ENCODE results near the gene ZNF398. TPM values are rescaled to one million over a fixed set of nuclear protein-coding genes. Genes with fewer than 3 reads are reported as not detected.
A peak's percentile ranks its signal among the peaks of the same experiment; 100 is the strongest.

The ZNF398 gene
- total and polyA plus RNA-seq, 2 of the 13 experiments (the other 11 are each of a cell fraction or from before 2014, with no cell fraction given): 3.0 to 8.9 TPM

GRCh38 chr7:149125863-149126661, 21.2 kb upstream of the ZNF398 start, which contains the start of gene ZNF425 (continued):
- TF ChIP-seq ZSCAN5A (CRISPR knock-in tag; IDR thresholded peaks at IDR 0.05; ENCODE audit: borderline replicate concordance) (no peak; the same call in 1 of the 2 replicates), ZFY (CRISPR knock-in tag; IDR thresholded peaks at IDR 0.05) (peak; percentile 96), EZH2 (conservative IDR thresholded peaks at IDR 0.05; ENCODE audit: low read depth, low read length) (no peak), ZNF672 (CRISPR knock-in tag; IDR thresholded peaks at IDR 0.05) (peak; percentile 79; the same call in 1 of the 2 replicates), TBP (CRISPR knock-in tag; IDR thresholded peaks at IDR 0.05) (0 out of 2 replicates have a peak, but pooled peaks have one; percentile 68), NCOA1 (CRISPR knock-in tag; IDR thresholded peaks at IDR 0.05) (peak; percentile 83), HNRNPK (IDR thresholded peaks at IDR 0.05; ENCODE audit: low read depth, low read length, poor library complexity, severe bottlenecking) (peak; percentile 90), CERS6 (CRISPR knock-in tag; IDR thresholded peaks at IDR 0.05) (no peak), ZNF547 (CRISPR knock-in tag; IDR thresholded peaks at IDR 0.05) (peak; percentile 84), ZNF329 (CRISPR knock-in tag; IDR thresholded peaks at IDR 0.05; ENCODE audit: low read depth) (no peak; the same call in 1 of the 2 replicates), ZNF414 (CRISPR knock-in tag; IDR thresholded peaks at IDR 0.05) (peak; percentile 88), ATF7 (IDR thresholded peaks at IDR 0.05) (no peak), ATF7 (CRISPR knock-in tag; IDR thresholded peaks at IDR 0.05) (peak; percentile 56; the same call in 1 of the 2 replicates), TAF1 (CRISPR knock-in tag; IDR thresholded peaks at IDR 0.05) (peak; percentile 98), TBL1XR1 (IDR thresholded peaks at IDR 0.05; ENCODE audit: borderline replicate concordance, low read length, partially characterized antibody) (peak; percentile 60), ZNF567 (CRISPR knock-in tag; IDR thresholded peaks at IDR 0.05; ENCODE audit: borderline replicate concordance) (peak; percentile 94; the same call in 1 of the 2 replicates), NFE2 (CRISPR knock-in tag; IDR thresholded peaks at IDR 0.05) (peak; percentile 38; the same call in 1 of the 2 replicates), ZNF280B (CRISPR knock-in tag; IDR thresholded peaks at IDR 0.05; ENCODE audit: borderline replicate concordance) (peak; percentile 4; the same call in 1 of the 2 replicates), FOXC1 (CRISPR knock-in tag; IDR thresholded peaks at IDR 0.05; ENCODE audit: borderline replicate concordance) (peak; percentile 93), ZFP36L1 (CRISPR knock-in tag; IDR thresholded peaks at IDR 0.05) (peak; percentile 82; the same call in 1 of the 2 replicates), ZNF737 (CRISPR knock-in tag; IDR thresholded peaks at IDR 0.05; ENCODE audit: borderline replicate concordance) (no peak), E2F5 (CRISPR knock-in tag; conservative IDR thresholded peaks at IDR 0.05) (no peak; the same call in 1 of the 2 replicates), ZMYM2 (CRISPR knock-in tag; IDR thresholded peaks at IDR 0.05) (peak; percentile 87)
